HG02938 (cell line): ENCODE data around the gene MRPL28.

ENCODE experiments used
- ATAC-seq: cut with Tn5 transposase; IDR thresholded peaks from one replicate; pipeline ENCODE4 v1.9.1; 2021; ENCODE audit warnings: mild to moderate bottlenecking, moderate library complexity; ENCODE audit not compliant: unreplicated experiment

The MRPL28 gene

GRCh38 chr16:318628-319027, 51.7 kb downstream of the MRPL28 start:
- no peak for ATAC-seq

GRCh38 chr16:317583-317982, 52.8 kb downstream of the MRPL28 start:
- ATAC-seq: no peak
